Common myeloid progenitor, CD34-positive (primary cell): ENCODE measurements around the gene MYO3B.
A peak's percentile ranks its signal among the peaks of the same experiment; 100 is the strongest.

Experiments
- CTCF ChIA-PET: fragments of 350-600 bp; sonication (Branson Sonifier 250); formaldehyde crosslinking; loops from one replicate; lab custom pipeline; 2021; ENCODE audit warnings: antibody characterized with exemption; lab: Charles Lee
- POLR2A ChIA-PET: fragments of 350-600 bp; sonication (Branson Sonifier 250); formaldehyde crosslinking; loops from one replicate; lab custom pipeline; 2021; ENCODE audit warnings: antibody characterized with exemption; lab: Charles Lee
- DNase-seq, 3 donors: peaks; one replicate each; pipeline versions ENCODE4 v3.0.0 to v3.0.0-alpha.2; 2013
- H3K27ac ChIP-seq, 2 experiments: 1 replicate in 1 of 2; 2 replicates in 1 of 2; pipeline ENCODE4 v1.7.0; 2013; ENCODE audit warnings: inconsistent platforms in 2 of 2, low read length in 2 of 2, mild to moderate bottlenecking in 2 of 2, low read depth in 1 of 2, moderate library complexity in 1 of 2; ENCODE audit not compliant: severe bottlenecking in 2 of 2, insufficient read depth in 1 of 2, poor library complexity in 1 of 2
- H3K27me3 ChIP-seq, 5 experiments: replicated peaks in 2 of 5; 1 replicate in 3 of 5; 2 replicates in 2 of 5; pipeline versions ENCODE4 v1.6.1 to v1.7.0; 2013; ENCODE audit warnings: low read length in 4 of 5, mild to moderate bottlenecking in 2 of 5, moderate library complexity in 2 of 5, inconsistent platforms in 1 of 5; ENCODE audit not compliant: insufficient read depth in 5 of 5, control insufficient read depth in 4 of 5
- H3K36me3 ChIP-seq, 4 experiments: 1 replicate in 2 of 4; 2 replicates in 2 of 4; pipeline versions ENCODE4 v1.6.1 to v1.7.0; 2013; ENCODE audit warnings: low read length in 3 of 4, control low read depth in 1 of 4, mild to moderate bottlenecking in 1 of 4; ENCODE audit not compliant: control insufficient read depth in 4 of 4, insufficient read depth in 4 of 4
- H3K4me1 ChIP-seq, 4 experiments: 1 replicate in 3 of 4; 2 replicates in 1 of 4; pipeline versions ENCODE4 v1.6.1 to v1.7.1; 2013; ENCODE audit warnings: low read length in 3 of 4, mild to moderate bottlenecking in 3 of 4, control low read depth in 1 of 4, inconsistent platforms in 1 of 4, moderate library complexity in 1 of 4; ENCODE audit not compliant: control insufficient read depth in 4 of 4, insufficient read depth in 4 of 4; ENCODE audit errors: control extremely low read depth in 1 of 4
- H3K4me3 ChIP-seq, 7 experiments: 1 replicate in 4 of 7; 2 replicates in 3 of 7; pipeline versions ENCODE4 v1.5.1 to v1.7.0; 2013; ENCODE audit warnings: mild to moderate bottlenecking in 7 of 7, low read length in 6 of 7, moderate library complexity in 6 of 7, inconsistent platforms in 2 of 7, low read depth in 2 of 7, control low read depth in 1 of 7; ENCODE audit not compliant: insufficient read depth in 4 of 7, control insufficient read depth in 1 of 7; ENCODE audit errors: extremely low read depth in 1 of 7
- H3K9me3 ChIP-seq, 5 experiments: 1 replicate in 4 of 5; 2 replicates in 1 of 5; pipeline versions ENCODE4 v1.6.1 to v1.7.1; 2013; ENCODE audit warnings: low read length in 4 of 5, mild to moderate bottlenecking in 2 of 5, inconsistent platforms in 1 of 5, low read depth in 1 of 5, moderate library complexity in 1 of 5; ENCODE audit not compliant: control insufficient read depth in 4 of 5, insufficient read depth in 2 of 5; ENCODE audit errors: control extremely low read depth in 1 of 5
- WGBS: methylation state at CpG from one replicate; pipeline ENCODE4 v1.1.5; 2013; ENCODE audit not compliant: insufficient coverage; 5-methylcytosine and 5-hydroxymethylcytosine counted together

Gene MYO3B

DNA sequence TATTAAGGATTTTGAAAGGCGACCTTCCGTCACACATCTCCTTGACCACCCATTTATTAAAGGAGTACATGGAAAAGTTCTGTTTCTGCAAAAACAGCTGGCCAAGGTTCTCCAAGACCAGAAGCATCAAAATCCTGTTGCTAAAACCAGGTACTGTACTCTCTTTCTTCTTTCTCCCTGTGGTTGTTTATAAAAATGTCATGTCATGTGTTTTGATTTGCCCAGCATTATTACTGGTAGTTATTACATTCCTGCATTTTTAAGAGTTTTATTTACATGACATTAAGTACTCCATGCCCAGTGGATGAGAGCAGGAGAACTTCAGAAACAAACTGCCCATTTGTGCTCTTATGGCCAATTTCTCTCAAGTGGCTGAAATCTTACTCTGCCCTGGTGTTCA, 191.3 kb downstream of the MYO3B start:
- no peaks in the 10 kb centered on the region for H3K36me3 ChIP-seq
- POLR2A ChIA-PET, result no interaction called here
- CTCF ChIA-PET, result interaction anchor here (0.6 to 5.2 kb wide), 15 partner anchors 8 to 463 kb away, joined by 3 to 67 read pairs (median 5); partner anchors contain the start of gene GAD1
- no peak overlapping the region for H3K27ac ChIP-seq
- H3K4me1 ChIP-seq, result peaks cover 3 to 20% (median 7%) of the 10 kb centered on the region in 4 experiments
- WGBS, result no CpG with 5 or more reads among the region's 2 CpGs
- no peak for DNase-seq
- no peaks in the 10 kb centered on the region for H3K9me3 ChIP-seq
- no peak overlapping the region for H3K4me3 ChIP-seq
- H3K27me3 ChIP-seq, result peaks cover 0 to 12% (median 4%) of the 10 kb centered on the region in 5 experiments

DNA sequence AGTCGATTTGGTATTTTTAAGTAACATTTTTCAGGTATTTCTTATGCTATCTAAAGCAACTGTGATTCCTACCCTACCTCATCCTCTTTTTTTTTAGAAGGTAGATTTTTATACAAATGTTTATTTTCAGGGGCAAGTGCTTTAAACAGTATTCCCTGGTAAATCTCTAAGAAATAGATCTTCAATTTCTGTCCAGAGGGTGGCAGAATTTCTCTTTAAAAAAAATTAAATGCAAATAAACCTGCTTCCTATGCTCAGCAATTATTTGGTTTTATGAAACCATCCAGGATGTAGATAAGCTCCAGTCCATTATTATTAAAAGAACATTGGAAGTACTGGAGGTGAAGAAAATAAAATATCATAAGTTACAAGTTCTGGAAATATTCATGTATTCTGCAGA, 191.9 kb downstream of the MYO3B start:
- Histone ChIP-seq H3K27me3 (peaks cover 0 to 12% (median 4%) of the 10 kb centered on the region in 5 experiments), H3K36me3 (no peaks in the 10 kb centered on the region), H3K4me3 (no peak overlapping the region), H3K4me1 (peaks cover 3 to 20% (median 7%) of the 10 kb centered on the region in 4 experiments), H3K9me3 (no peaks in the 10 kb centered on the region), H3K27ac (no peak overlapping the region)
- peak; percentile 41 to 57 (median 46) for DNase-seq
- ChIA-PET CTCF (interaction anchor here (0.7 to 5.2 kb wide), 15 partner anchors 9 to 463 kb away, joined by 3 to 67 read pairs (median 5); partner anchors contain the start of gene GAD1), POLR2A (interaction anchor here (0.6 kb wide), 1 partner anchor 416 kb away, joined by 3 read pairs; no protein-coding TSS in a partner anchor)
- WGBS, result no CpG with 5 or more reads among the region's 1 CpG

DNA sequence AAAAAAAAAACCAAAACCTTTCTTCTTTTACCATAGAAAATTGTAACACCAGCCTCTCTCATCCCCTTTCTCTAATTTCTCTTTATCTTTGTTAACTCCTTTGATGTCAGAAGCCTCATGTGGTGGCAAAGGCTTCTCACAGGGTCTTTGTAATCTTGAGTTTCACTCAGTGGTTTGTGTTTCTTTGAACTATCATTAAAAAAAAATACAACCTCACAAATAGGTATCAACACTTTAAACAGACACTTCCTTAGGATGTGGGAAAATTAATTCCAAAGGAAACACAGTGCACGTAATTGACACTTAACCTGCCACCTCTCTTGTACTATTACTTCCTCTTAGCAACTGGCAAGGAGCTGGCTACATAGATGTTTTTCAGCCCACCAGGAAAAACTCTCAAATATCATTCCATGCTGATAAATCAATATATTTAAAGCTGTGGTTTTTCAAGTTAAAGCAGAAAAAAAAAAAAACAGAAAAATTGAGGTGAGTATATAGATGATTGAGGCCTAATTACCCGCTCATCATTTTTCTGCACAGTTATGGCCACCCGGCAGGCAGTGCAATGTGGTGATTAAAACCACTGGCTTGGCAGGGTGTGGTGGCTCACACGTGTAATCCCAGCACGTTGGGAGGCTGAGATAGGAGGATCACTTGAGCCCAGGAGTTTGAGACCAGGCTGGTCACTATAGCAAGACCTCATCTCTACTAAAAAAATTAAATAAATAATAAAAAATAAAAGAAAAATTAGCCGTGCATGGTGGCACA, 193.5 kb downstream of the MYO3B start:
- WGBS, result 27% methylated on average over 4 of the region's 6 CpGs
- Histone ChIP-seq H3K9me3 (no peaks in the 10 kb centered on the region), H3K36me3 (no peaks in the 10 kb centered on the region), H3K4me3 (no peak overlapping the region), H3K4me1 (peaks cover 3 to 17% (median 7%) of the 10 kb centered on the region in 4 experiments), H3K27me3 (peaks cover 0 to 12% (median 4%) of the 10 kb centered on the region in 5 experiments), H3K27ac (no peak overlapping the region)
- ChIA-PET CTCF (interaction anchor here (0.6 to 5.2 kb wide), 7 partner anchors 9 to 442 kb away, joined by 3 to 67 read pairs (median 10); partner anchors contain the start of gene GAD1), POLR2A (no interaction called here)
- DNase-seq, result peak in 2 of 3 donors; percentile 44 to 60

DNA sequence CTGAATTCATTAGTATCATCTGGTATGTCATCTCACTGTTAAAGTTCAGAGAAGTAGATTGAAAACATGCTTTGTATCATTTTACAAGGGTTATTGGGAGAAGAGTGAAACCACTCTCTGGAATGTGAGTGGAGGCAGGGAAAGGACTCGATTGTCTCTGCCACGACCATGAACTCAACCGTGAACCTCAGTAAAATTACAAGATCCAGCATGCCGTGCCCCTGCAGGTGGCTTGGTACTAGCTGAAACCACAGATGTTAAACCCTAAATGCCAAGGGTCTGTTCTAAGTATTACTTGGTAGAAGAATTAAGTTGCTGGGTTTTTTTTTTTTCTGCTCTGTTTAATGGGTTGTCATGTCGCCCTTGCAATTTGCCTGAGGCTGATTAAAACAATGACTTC, 197.2 kb downstream of the MYO3B start:
- no peaks in the 10 kb centered on the region for H3K27me3 ChIP-seq
- H3K27ac ChIP-seq, result no peak overlapping the region
- no peak for DNase-seq
- H3K4me3 ChIP-seq, result no peak overlapping the region
- H3K9me3 ChIP-seq, result no peaks in the 10 kb centered on the region
- H3K36me3 ChIP-seq, result no peaks in the 10 kb centered on the region
- peaks cover 0 to 7% (median 2%) of the 10 kb centered on the region in 4 experiments for H3K4me1 ChIP-seq
- ChIA-PET CTCF (interaction anchor here (1.2 to 6.5 kb wide), 2 partner anchors 21 to 439 kb away, joined by 3 to 40 read pairs; partner anchors contain the start of gene GAD1), POLR2A (no interaction called here)
- 100% methylated on average over 5 of the region's 5 CpGs for WGBS

DNA sequence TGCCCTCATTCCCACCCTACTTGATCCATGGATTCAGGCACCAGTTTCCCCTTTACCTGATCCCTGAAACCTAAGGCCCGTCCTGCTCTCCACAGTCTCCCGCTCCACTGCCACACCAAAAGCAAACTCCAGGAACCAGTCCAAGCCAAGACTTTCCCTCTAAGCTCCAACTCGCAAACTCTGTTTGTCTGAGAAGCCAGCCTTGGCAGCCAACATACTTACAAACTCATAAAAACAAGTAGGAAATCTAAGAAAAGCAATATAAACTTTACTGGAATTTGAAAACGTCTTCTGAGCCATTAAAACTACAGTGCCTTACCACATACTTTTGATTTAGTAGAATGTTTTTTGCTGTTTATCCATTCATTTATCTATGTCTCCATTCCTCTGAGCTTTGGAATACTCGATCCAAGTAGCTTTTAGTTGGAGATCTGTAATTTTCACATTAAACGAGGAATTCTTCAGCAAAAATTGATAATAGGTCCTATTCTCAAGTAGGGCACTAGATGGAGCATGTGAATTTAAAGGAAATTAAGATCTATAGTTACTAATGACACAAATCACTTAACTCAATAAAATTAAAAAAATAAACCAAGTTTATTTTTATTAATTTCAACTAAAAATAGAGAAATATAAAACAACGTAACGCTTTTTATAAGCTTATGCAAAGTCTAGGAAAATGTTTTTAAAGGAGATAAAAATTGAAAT, 199.7 kb downstream of the MYO3B start:
- Histone ChIP-seq H3K27ac (no peak overlapping the region), H3K4me1 (no peaks in the 10 kb centered on the region), H3K27me3 (no peaks in the 10 kb centered on the region), H3K9me3 (no peaks in the 10 kb centered on the region), H3K36me3 (no peaks in the 10 kb centered on the region), H3K4me3 (no peak overlapping the region)
- ChIA-PET POLR2A (no interaction called here), CTCF (interaction anchor here (0.8 to 6.5 kb wide), 6 partner anchors 11 to 437 kb away, joined by 3 to 40 read pairs (median 4); partner anchors contain the start of gene GAD1)
- WGBS, result 92% methylated on average over 2 of the region's 8 CpGs
- DNase-seq, result no peak

DNA sequence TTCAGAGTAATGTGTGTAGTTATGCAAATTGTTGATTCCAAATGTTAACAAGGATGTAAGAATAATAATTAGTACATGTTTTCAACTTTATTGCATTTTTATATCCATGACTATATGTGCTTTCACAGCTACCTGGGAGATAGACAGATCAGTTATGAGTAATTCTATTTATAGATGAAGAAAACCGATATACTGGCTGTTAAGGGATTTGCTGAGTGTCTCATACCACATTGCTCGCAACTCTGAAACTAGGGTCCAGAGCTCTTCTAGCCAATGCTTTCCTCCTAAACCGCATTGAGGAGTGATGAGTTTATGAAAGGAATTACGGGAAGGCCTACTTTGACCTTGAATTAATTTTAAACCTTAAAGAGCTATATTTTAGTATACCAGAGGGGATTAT, 202.3 kb downstream of the MYO3B start:
- Histone ChIP-seq H3K9me3 (no peaks in the 10 kb centered on the region), H3K4me1 (no peaks in the 10 kb centered on the region), H3K4me3 (no peak overlapping the region), H3K27ac (no peak overlapping the region), H3K27me3 (no peaks in the 10 kb centered on the region), H3K36me3 (no peaks in the 10 kb centered on the region)
- no peak for DNase-seq
- ChIA-PET CTCF (interaction anchor here (1.3 to 6.5 kb wide), 7 partner anchors 8 to 441 kb away, joined by 3 to 40 read pairs (median 4); partner anchors contain the start of gene GAD1), POLR2A (interaction anchor here (0.6 kb wide), 1 partner anchor 68 kb away, joined by 3 read pairs; no protein-coding TSS in a partner anchor)
- WGBS, result 71% methylated on average over 2 of the region's 4 CpGs
